ENCODE data around the gene CYBA. TPM values are rescaled to one million over a fixed set of nuclear protein-coding genes. Genes with fewer than 3 reads are reported as not detected.

CYBA gene
- total and polyA plus RNA-seq, 2 of the 13 experiments (the other 11 are each of a cell fraction or from before 2014, with no cell fraction given) = 196 to 250 TPM

- TF ChIP-seq MXD1 (CRISPR knock-in tag; IDR thresholded peaks at IDR 0.05) (peak; percentile 59), MBD4 (IDR thresholded peaks at IDR 0.05; ENCODE audit: borderline replicate concordance, low read length) (no peak), ZZZ3 (CRISPR knock-in tag; IDR thresholded peaks at IDR 0.05; ENCODE audit: borderline replicate concordance) (no peak; the same call in none of the 2 replicates), ZNF615 (CRISPR knock-in tag; IDR thresholded peaks at IDR 0.05; ENCODE audit: borderline replicate concordance) (peak; percentile 93; the same call in 1 of the 2 replicates), FOXA3 (CRISPR knock-in tag; IDR thresholded peaks at IDR 0.05) (peak; percentile 96), MYC (CRISPR knock-in tag; IDR thresholded peaks at IDR 0.05; ENCODE audit: borderline replicate concordance) (peak; percentile 87), BCL3 (CRISPR knock-in tag; IDR thresholded peaks at IDR 0.05) (peak; percentile 12; the same call in 1 of the 2 replicates), ZNF333 (CRISPR knock-in tag; IDR thresholded peaks at IDR 0.05; ENCODE audit: borderline replicate concordance) (no peak), ZMAT5 (CRISPR knock-in tag; IDR thresholded peaks at IDR 0.05; ENCODE audit: borderline replicate concordance, low read depth) (no peak)
- TF ChIP-seq, protein P1, sequence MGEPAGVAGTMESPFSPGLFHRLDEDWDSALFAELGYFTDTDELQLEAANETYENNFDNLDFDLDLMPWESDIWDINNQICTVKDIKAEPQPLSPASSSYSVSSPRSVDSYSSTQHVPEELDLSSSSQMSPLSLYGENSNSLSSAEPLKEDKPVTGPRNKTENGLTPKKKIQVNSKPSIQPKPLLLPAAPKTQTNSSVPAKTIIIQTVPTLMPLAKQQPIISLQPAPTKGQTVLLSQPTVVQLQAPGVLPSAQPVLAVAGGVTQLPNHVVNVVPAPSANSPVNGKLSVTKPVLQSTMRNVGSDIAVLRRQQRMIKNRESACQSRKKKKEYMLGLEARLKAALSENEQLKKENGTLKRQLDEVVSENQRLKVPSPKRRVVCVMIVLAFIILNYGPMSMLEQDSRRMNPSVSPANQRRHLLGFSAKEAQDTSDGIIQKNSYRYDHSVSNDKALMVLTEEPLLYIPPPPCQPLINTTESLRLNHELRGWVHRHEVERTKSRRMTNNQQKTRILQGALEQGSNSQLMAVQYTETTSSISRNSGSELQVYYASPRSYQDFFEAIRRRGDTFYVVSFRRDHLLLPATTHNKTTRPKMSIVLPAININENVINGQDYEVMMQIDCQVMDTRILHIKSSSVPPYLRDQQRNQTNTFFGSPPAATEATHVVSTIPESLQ (CRISPR knock-in tag; conservative IDR thresholded peaks at IDR 0.05) = 0 out of 2 replicates have a peak, but pooled peaks have one; percentile 34
- TF ChIP-seq, protein P2, sequence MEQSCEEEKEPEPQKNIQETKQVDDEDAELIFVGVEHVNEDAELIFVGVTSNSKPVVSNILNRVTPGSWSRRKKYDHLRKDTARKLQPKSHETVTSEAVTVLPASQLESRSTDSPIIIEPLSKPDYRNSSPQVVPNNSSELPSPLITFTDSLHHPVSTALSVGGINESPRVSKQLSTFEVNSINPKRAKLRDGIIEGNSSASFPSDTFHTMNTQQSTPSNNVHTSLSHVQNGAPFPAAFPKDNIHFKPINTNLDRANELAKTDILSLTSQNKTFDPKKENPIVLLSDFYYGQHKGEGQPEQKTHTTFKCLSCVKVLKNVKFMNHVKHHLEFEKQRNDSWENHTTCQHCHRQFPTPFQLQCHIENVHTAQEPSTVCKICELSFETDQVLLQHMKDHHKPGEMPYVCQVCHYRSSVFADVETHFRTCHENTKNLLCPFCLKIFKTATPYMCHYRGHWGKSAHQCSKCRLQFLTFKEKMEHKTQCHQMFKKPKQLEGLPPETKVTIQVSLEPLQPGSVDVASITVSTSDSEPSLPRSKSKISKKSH (CRISPR knock-in tag; IDR thresholded peaks at IDR 0.05; ENCODE audit: borderline replicate concordance) = peak; percentile 93; the same call in 1 of the 2 replicates
Observed at GRCh38 chr16:88651276-88651988, 579 bp upstream of the CYBA start (continued).
